Erythroblast (primary cell): ENCODE results near the gene TMEM150C.

Experiments
- DNase-seq, 2 experiments: peaks; one replicate each; lab custom pipeline; 2025; lab: John Stamatoyannopoulos, UW
- GATA1 ChIP-seq: IDR thresholded peaks from 2 replicates; pipeline ENCODE4 v1.6.1; 2011; ENCODE audit warnings: low read depth, mild to moderate bottlenecking, control low read depth, low read length, moderate library complexity
- POLR2A ChIP-seq: IDR thresholded peaks from 2 replicates; pipeline ENCODE4 v1.6.1; 2011; ENCODE audit warnings: mild to moderate bottlenecking, low read length

The TMEM150C gene

GRCh38 chr4:82561786-82562563 lies at the start of gene TMEM150C:
Gene TMEM150C, minus strand, starts transcription at chr4:82561988. Its CDS starts 57,331 bp downstream, at chr4:82504657.
- TF ChIP-seq GATA1: no peak
- TF ChIP-seq POLR2A: no peak

GRCh38 chr4:82611527-82611926 lies 49.7 kb upstream of the TMEM150C start:
- no peak for DNase-seq
- no peak for TF ChIP-seq POLR2A
- no peak for TF ChIP-seq GATA1

More at GRCh38 chr4:82561786-82562563, at the start of gene TMEM150C:
- DNase-seq: no peak

GRCh38 chr4:82610041-82610440 lies 48.3 kb upstream of the TMEM150C start:
- no peak for DNase-seq
- no peak for TF ChIP-seq POLR2A
- TF ChIP-seq GATA1: no peak

DNA sequence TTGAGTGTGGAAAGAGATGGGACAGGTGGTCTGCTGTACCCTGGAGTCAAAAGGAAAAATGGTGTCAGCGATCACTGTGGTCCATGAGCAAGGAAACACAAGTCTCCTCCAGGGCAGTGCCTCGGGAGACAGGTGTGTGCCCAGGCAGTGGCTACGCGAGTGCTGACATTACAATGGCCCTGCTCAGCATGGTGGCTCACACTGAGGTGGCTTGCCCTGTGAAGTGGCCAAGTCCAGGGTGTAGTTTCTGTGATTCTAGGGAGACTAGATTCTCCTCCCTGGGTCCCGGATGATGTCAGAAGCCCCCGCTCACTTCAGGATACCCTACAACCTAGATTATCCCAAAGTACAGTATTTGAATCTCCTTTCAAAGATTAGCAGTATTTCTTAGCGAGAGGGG lies 44.8 kb upstream of the TMEM150C start:
- no peak for TF ChIP-seq POLR2A
- no peak for TF ChIP-seq GATA1
- no peak for DNase-seq

GRCh38 chr4:82604522-82604921 lies 42.7 kb upstream of the TMEM150C start:
- no peak for DNase-seq
- TF ChIP-seq GATA1 (no peak), POLR2A (no peak)

- no peak for TF ChIP-seq GATA1
- TF ChIP-seq POLR2A: no peak
- no peak for DNase-seq
Measured at GRCh38 chr4:82601242-82602015, 39.6 kb upstream of the TMEM150C start.

- no peak for TF ChIP-seq POLR2A
- no peak for TF ChIP-seq GATA1
- DNase-seq: no peak
Measured at GRCh38 chr4:82599336-82599735, 37.5 kb upstream of the TMEM150C start.

DNA sequence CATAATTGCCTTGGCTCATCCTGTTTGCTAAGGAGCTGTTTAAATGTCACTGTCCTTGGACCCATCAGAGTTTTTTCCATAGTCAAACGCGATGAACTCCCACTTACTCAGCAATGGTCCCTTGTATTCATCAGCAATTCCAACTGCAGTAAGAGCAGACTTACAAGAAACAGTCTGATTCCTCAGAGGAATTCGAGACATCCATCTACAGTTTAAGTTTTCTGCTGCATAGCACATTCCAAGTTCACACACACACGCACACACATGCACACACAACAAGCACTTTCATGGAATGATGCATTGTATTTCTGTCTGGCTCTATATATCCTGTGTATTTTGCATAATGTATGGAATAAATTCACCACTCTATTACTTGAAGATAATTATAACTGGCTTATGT lies 32.7 kb upstream of the TMEM150C start:
- no peak for DNase-seq
- TF ChIP-seq POLR2A (no peak), GATA1 (no peak)

DNA sequence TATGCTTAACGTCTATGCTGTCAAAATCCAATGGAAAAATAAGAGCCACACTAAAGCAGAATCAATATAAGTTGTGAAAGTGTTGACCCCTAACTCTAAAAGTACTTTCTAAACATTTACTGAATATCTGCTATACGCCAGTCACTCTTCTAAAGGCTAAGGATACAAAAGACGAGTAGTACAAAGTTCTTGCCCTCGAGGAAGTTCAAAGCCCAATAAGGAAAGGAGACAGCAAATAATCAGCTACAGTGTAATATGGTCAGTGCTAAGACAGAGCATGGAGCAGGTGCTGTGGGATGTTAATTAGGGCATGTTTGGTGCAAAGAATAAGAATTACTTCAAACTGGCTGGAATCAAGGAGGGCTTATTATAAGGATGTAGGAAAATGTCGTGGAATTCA lies 31.6 kb upstream of the TMEM150C start:
- no peak for TF ChIP-seq POLR2A
- no peak for TF ChIP-seq GATA1

DNA sequence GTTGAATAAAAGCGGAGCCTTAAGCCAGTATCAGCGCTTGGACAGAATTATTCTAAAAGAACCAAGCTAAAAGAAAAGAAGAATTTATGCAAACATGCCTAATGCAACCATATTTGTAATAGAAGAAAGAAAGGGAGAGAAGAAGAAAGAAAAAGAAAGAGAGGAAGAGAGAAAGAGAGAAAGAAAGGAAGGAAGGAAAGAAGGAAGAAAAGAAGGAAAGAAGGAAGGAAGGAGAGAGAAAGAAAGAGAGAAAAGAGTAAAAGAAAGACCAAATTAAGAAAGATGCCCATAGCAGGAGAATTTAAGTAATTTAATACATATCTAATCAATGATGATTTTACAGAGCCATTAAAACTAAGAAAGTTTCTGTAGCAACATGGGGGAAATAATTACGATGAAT lies 30.9 kb upstream of the TMEM150C start:
- no peak for DNase-seq
- TF ChIP-seq POLR2A: no peak
- no peak for TF ChIP-seq GATA1

More for the DNA sequence above, 31.6 kb upstream of the TMEM150C start:
- DNase-seq: no peak

DNA sequence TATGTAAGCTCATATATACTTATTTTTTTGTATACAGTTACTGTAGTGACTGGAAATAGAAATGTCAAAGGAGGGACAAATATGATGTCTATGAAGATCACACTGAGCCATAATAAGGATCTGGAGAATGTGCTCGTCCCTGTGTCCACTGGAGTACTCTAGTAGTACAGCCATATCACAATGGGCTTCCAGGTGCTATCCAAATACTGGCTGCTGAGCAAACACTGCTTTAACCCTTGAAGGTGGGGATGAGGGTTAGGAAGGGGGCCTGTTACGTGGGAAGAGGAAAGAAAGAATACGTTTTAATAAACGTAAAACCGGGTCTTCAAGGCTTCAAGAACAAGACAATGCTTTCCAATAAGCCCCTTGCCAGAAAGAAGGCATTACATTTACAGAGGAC lies 29.8 kb upstream of the TMEM150C start:
- TF ChIP-seq POLR2A (no peak), GATA1 (no peak)
- no peak for DNase-seq

- no peak for TF ChIP-seq POLR2A
Measured at GRCh38 chr4:82589756-82590155, 28.0 kb upstream of the TMEM150C start.

DNA sequence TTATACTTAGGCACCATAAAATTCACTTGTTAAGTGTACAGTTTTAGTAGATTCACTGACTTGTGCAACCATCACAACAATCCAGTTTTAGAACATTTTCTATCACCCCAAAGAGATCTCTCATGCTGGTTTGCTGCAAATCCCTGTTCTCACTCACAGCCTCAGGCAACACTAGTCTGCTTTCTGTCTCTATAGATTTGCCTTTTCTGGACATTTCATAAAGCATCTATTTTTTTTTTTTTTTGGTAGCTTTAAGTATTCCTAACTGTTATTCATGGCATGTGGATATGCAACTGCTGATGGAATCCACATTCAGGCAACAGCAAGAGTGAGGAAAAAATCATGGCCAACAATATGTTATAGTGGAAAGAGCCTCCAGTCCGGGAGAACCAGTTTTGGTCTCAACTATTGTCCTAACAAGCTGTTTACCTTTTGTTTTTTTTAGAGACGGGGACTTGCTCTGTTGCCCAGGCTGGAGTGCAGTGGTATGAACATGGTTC lies 27.0 kb upstream of the TMEM150C start:
- TF ChIP-seq POLR2A: no peak
- no peak for TF ChIP-seq GATA1
- DNase-seq: no peak

More at GRCh38 chr4:82589756-82590155, 28.0 kb upstream of the TMEM150C start:
- DNase-seq: no peak

DNA sequence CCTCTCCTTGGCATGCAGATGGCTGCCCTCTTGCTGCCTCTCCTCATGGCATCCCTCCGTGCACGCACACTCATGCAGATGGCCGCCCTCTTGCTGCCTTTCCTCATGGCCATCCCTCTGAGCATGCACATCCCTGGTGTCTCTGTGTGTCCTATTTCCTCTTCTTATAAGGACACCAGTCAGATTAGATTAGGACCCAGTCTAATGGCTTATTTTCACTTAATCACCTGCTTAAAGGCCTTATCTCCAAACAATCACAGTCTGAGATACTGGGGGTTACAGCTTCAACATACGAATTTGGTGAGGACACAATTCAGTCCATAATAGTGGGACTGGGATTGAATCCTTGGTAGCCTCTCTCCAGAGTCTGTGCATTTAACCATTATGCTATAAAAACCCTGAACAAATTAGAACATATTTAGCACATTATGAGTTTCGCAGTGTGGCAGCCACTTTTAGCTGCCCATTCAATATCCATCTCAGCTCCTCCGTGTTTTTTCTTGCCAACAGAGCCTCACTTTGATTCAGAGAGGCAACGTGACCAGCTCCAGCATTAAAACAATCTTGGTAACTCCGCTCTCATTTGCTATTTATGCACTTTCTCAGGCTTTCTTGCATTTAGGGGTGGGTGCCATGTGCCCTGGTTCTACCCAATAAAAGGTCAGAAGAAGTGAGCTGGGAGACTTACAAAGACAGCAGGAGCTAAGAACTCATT lies 26.2 kb upstream of the TMEM150C start:
- TF ChIP-seq POLR2A: no peak
- no peak for TF ChIP-seq GATA1
- DNase-seq: no peak
